PC-3 (cell line): ENCODE results near the gene RFXAP. TPM values are rescaled to one million over a fixed set of nuclear protein-coding genes. Genes with fewer than 3 reads are reported as not detected.

Source experiments
- ATAC-seq: fragments of 200-7000 bp; cut with Tn5 transposase; 2 replicates; pipeline ENCODE4 v1.9.1; 2020; ENCODE audit warnings: mild to moderate bottlenecking, moderate library complexity
- Bru-seq: library from RNA; stranded (reverse); fragments of 400-500 nt; gene quantifications from one replicate; lab custom pipeline; 2021; lab: Mats Ljungman, UMichigan
- BruChase-seq, 2 experiments: library from RNA; stranded (reverse); fragments of 400-500 nt; gene quantifications; one replicate each; lab custom pipeline; 2021; lab: Mats Ljungman, UMichigan
- BruUV-seq: library from RNA; stranded (reverse); fragments of 400-500 nt; replicated peaks from 2 replicates; lab custom pipeline; 2021; lab: Mats Ljungman, UMichigan
- CTCF ChIA-PET: fragments of 300-600 bp; sonication (Branson Sonifier 250); formaldehyde crosslinking; loops from one replicate; lab custom pipeline; 2022; ENCODE audit warnings: antibody characterized with exemption; lab: Charles Lee
- POLR2A ChIA-PET: fragments of 300-600 bp; sonication (Branson Sonifier 250); formaldehyde crosslinking; loops from one replicate; lab custom pipeline; 2022; ENCODE audit warnings: antibody characterized with exemption; ENCODE audit not compliant: unreplicated experiment; lab: Charles Lee
- DNase-seq: peaks from one replicate; pipeline ENCODE4 v3.0.0-alpha.2; 2015
- H2AFZ ChIP-seq: fragments of 300-600 bp; sonication (generic); 2 replicates; pipeline ENCODE4 v1.6.0; 2016; ENCODE audit warnings: antibody characterized with exemption, low read length
- H3F3A ChIP-seq: fragments of 300-600 bp; sonication (generic); one replicate; pipeline ENCODE4 v1.6.0; 2017; ENCODE audit warnings: antibody characterized with exemption, low read length, control low read depth, mild to moderate bottlenecking; ENCODE audit not compliant: unreplicated experiment
- H3K27ac ChIP-seq: fragments of 300-600 bp; sonication (generic); 2 replicates; pipeline ENCODE4 v1.5.1; 2016; ENCODE audit warnings: mild to moderate bottlenecking, low read length
- H3K27me3 ChIP-seq: fragments of 300-600 bp; sonication (generic); 2 replicates; pipeline ENCODE4 v1.6.1; 2016; ENCODE audit warnings: low read length, mixed read lengths
- H3K36me3 ChIP-seq: fragments of 300-600 bp; sonication (generic); 2 replicates; pipeline ENCODE4 v1.6.1; 2016; ENCODE audit warnings: low read depth, mixed run types, low read length, mixed read lengths
- H3K4me1 ChIP-seq: fragments of 300-600 bp; sonication (generic); 2 replicates; pipeline ENCODE4 v1.5.1; 2016; ENCODE audit warnings: low read length; ENCODE audit not compliant: insufficient read depth
- H3K4me2 ChIP-seq: fragments of 300-600 bp; sonication (generic); 2 replicates; pipeline ENCODE4 v1.6.0; 2016; ENCODE audit warnings: low read length
- H3K4me3 ChIP-seq: fragments of 300-600 bp; sonication (generic); 2 replicates; pipeline ENCODE4 v1.5.1; 2016; ENCODE audit warnings: mild to moderate bottlenecking, low read length, mixed read lengths
- H3K79me2 ChIP-seq: fragments of 300-600 bp; sonication (generic); 2 replicates; pipeline ENCODE4 v1.6.1; 2017; ENCODE audit warnings: low read length, mixed read lengths
- H3K9ac ChIP-seq: fragments of 300-600 bp; sonication (generic); 2 replicates; pipeline ENCODE4 v1.6.0; 2016; ENCODE audit warnings: mild to moderate bottlenecking, low read length
- H3K9me2 ChIP-seq: fragments of 300-600 bp; sonication (generic); replicated peaks from 2 replicates; pipeline ENCODE4 v1.6.1; 2016; ENCODE audit warnings: mixed run types, low read length, mixed read lengths
- H3K9me3 ChIP-seq: fragments of 300-600 bp; sonication (generic); 2 replicates; pipeline ENCODE4 v1.6.1; 2016; ENCODE audit warnings: low read length, mixed read lengths
- H4K20me1 ChIP-seq: fragments of 300-600 bp; sonication (generic); 2 replicates; pipeline ENCODE4 v1.6.1; 2016; ENCODE audit warnings: low read length, mixed read lengths
- CTCF ChIP-seq: fragments of 300-600 bp; sonication (generic); conservative IDR thresholded peaks from 2 replicates; pipeline ENCODE4 v1.5.1; 2017; ENCODE audit warnings: antibody characterized with exemption, low read depth, mild to moderate bottlenecking, low read length
- EZH2 ChIP-seq: fragments of 300-600 bp; sonication (generic); IDR thresholded peaks from one replicate; pipeline ENCODE4 v1.6.1; 2017; ENCODE audit warnings: antibody characterized with exemption, mild to moderate bottlenecking, low read length; ENCODE audit not compliant: unreplicated experiment
- EZH2phosphoT487 ChIP-seq: fragments of 300-600 bp; sonication (generic); IDR thresholded peaks from 2 replicates; pipeline ENCODE4 v1.6.1; 2018; ENCODE audit warnings: mild to moderate bottlenecking, antibody characterized with exemption, low read length, borderline replicate concordance
- intact Hi-C: fragments of 100-400 bp; cut with micrococcal nuclease; formaldehyde crosslinking; loops from 2 replicates; pipeline ENCODE4 v1.9.0; 2023
- long read RNA-seq: library from polyadenylated mRNA; unstranded; transcript quantifications from one replicate; pipeline ENCODE4 v2.0.0, GENCODE V29; 2021; ENCODE audit not compliant: unreplicated experiment
- total RNA-seq: library from RNA; depleted of rRNA; stranded (reverse); fragments of >200 nt; gene quantifications from 2 replicates; pipeline ENCODE4 v1.2.3, GENCODE V29; 2014; rRNA removed

The RFXAP gene, protein sequence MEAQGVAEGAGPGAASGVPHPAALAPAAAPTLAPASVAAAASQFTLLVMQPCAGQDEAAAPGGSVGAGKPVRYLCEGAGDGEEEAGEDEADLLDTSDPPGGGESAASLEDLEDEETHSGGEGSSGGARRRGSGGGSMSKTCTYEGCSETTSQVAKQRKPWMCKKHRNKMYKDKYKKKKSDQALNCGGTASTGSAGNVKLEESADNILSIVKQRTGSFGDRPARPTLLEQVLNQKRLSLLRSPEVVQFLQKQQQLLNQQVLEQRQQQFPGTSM
- total RNA-seq: 1.2 and 2.8 TPM in 2 replicates
- percentile 57 among the genes with signal in this experiment for Bru-seq, nascent RNA
- percentile 68 among the genes with signal in this experiment for BruChase-seq, experiment 1, labeled RNA remaining after a 6-hour chase
- BruChase-seq, experiment 2, labeled RNA remaining after a 2-hour chase: percentile 74 among the genes with signal in this experiment
- long read RNA-seq, transcript RFXAP-201 (3 exons, 2,304 nt): major isoform, 17 of 19 reads
- long read RNA-seq, partial matches to known transcripts: 0 of 19 reads
- long read RNA-seq, other reads (novel, unspliced or antisense): 2 of 19 reads

DNA sequence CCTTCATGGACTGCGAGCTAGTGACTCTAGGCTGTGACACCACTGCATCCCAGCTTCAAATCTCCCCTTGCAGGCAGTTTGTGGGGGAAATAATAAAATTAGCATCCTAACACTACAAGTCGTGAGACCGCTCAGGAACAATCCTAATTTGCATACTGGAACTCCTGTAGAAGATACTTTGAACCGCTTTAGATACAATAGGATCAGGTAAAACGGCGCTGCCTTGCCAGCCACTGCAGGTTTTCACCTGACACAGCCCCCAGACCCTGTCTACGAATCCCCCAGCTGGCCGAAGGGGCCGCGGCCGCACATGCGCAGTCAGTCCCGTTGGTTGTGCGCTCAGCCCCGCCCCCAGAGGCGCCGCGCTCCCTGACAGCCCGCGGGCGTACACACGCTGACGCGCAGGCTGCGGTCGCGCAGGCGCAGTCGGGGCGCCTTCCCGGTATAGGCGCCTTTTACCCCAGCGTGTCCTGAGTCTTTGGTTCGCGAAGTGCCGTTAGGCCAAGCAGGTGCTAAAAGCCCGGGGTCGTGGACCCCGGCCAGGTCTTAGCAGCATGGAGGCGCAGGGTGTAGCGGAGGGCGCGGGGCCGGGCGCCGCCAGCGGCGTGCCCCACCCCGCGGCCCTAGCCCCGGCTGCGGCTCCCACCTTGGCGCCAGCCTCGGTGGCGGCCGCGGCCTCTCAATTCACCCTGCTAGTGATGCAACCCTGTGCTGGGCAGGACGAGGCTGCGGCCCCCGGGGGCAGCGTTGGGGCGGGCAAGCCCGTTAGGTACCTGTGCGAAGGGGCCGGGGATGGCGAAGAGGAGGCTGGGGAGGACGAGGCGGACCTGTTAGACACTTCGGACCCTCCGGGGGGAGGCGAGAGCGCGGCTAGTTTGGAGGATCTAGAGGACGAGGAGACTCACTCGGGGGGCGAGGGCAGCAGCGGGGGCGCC lies at the start of gene RFXAP:
RFXAP (plus strand) TSS at position 419 of the 935 bp plus-strand sequence; CDS start at position 555, 136 bp downstream.
- peak within 1 kb of the TSS; percentile 99 for H2AFZ ChIP-seq
- ChIA-PET CTCF (no interaction called here), POLR2A (no interaction called here)
- H3K27me3 ChIP-seq: no peaks in the 10 kb centered on the region
- no peaks in the 10 kb centered on the region for H4K20me1 ChIP-seq
- peaks cover 21% of the 10 kb centered on the region for H3K4me1 ChIP-seq
- no TSS peak for BruUV-seq
- peak; percentile 76 for DNase-seq
- peak within 1 kb of the TSS; percentile 81 for H3K4me3 ChIP-seq
- no peaks in the 10 kb centered on the region for H3K9me2 ChIP-seq
- intact Hi-C loops: loop anchor here (10.0 kb wide), 1 partner anchor 384 kb away; the partner anchor contains the start of gene CCNA1
- peak; percentile 87 for ATAC-seq
- peak within 1 kb of the TSS; percentile 77 for H3K9ac ChIP-seq
- H3K36me3 ChIP-seq: no peaks in the 10 kb centered on the region
- TF ChIP-seq EZH2phosphoT487 (no peak), CTCF (no peak), EZH2 (no peak)
- H3K4me2 ChIP-seq: peak within 1 kb of the TSS; percentile 92
- no peaks in the 10 kb centered on the region for H3K9me3 ChIP-seq
- H3F3A ChIP-seq: no peaks in the 10 kb centered on the region
- no peak within 1 kb of the TSS for H3K27ac ChIP-seq
- H3K79me2 ChIP-seq: peaks cover 44% of the 10 kb centered on the region

DNA sequence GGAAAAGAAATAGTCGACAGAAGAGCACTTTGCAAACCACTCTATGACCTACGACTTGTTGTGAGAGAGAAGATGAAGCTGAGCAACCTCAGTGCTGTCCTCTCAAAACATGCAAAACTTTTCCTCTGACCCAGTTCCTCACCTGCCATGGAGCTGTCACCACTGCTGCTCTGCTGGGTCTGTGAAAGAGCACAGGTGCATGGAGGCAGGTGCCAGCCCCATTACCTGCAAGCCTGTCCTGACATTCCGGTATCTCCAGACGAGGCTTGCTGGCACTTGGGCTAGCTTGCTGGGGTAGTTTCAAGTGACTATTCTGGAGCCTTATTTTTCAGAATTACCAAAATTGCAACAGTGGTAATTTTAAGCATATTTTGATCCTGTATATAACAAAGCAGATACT lies 49.5 kb upstream of the RFXAP start:
- no peak overlapping the region for H3K4me3 ChIP-seq
- H2AFZ ChIP-seq: no peak overlapping the region
- no peaks in the 10 kb centered on the region for H4K20me1 ChIP-seq
- ATAC-seq: no peak
- no TSS peak for BruUV-seq
- H3K27ac ChIP-seq: no peak overlapping the region
- no peaks in the 10 kb centered on the region for H3F3A ChIP-seq
- DNase-seq: no peak
- intact Hi-C loops: no loop called here
- no peak overlapping the region for H3K9ac ChIP-seq
- H3K4me2 ChIP-seq: no peak overlapping the region
- ChIA-PET CTCF (no interaction called here), POLR2A (no interaction called here)
- no peaks in the 10 kb centered on the region for H3K36me3 ChIP-seq
- H3K27me3 ChIP-seq: no peaks in the 10 kb centered on the region; the same call in 1 of the 2 replicates
- H3K9me3 ChIP-seq: peaks cover 3% of the 10 kb centered on the region; the same call in 1 of the 2 replicates
- H3K9me2 ChIP-seq: no peaks in the 10 kb centered on the region
- H3K4me1 ChIP-seq: peaks cover under 1% of the 10 kb centered on the region; the same call in 1 of the 2 replicates
- no peaks in the 10 kb centered on the region for H3K79me2 ChIP-seq
- TF ChIP-seq CTCF (no peak), EZH2 (no peak), EZH2phosphoT487 (no peak)
